Measurements from ENCODE around the gene ASAP2.

The ASAP2 gene

GRCh38 chr2:9184361-9184760, 22.3 kb upstream of the ASAP2 start:
- no peak for DNase-seq (ENCODE audit: low read depth)

DNA sequence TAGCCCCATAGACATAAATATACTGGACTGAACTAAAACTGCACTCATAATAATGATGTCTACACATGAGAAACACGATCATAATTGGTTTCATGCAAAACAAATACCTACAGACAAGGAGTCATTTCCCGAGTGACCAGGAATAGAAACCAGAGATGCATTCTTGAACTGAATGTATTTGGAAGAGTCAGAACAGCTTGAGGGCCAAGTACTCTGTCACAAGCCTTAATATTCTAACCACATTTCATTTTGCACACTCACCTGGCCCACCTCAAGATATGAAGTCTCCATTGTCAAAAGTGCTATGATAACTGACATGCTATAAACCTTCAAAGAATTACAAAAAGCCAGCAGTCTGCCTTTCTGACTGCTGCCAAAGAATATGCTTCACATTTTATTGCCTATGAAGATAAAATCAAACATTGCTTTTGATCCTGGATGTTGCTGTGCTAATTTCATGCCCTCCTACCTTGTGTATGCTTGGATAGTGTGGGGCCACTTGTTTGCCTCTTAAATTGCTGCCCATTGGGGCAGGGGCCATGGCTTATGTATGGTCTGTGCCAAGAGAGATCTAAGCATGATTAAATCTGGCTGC, 18.9 kb upstream of the ASAP2 start:
- no peak for DNase-seq (ENCODE audit: low read depth)

DNA sequence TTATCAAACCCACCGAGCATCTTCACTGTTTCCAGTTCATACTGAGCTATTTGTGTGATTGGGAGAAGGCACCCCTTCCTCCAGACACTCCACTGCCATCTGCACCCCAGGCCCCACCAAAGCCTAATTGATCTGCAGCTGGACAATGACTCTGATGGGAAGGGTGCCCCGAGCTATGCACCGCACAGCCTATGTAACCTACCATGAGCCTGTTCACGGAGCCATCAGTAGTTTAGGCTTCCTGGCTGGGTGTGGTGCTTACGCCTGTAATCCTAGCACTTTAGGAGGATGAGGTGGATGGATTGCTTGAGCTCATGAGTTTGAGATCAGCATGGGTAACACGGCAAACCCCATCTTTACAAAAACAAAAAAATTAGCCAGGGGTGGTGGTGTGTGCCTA, 17.8 kb upstream of the ASAP2 start:
- DNase-seq (ENCODE audit: low read depth): no peak

- DNase-seq (ENCODE audit: low read depth): no peak
Observed at GRCh38 chr2:9189901-9190300, 16.7 kb upstream of the ASAP2 start.

DNA sequence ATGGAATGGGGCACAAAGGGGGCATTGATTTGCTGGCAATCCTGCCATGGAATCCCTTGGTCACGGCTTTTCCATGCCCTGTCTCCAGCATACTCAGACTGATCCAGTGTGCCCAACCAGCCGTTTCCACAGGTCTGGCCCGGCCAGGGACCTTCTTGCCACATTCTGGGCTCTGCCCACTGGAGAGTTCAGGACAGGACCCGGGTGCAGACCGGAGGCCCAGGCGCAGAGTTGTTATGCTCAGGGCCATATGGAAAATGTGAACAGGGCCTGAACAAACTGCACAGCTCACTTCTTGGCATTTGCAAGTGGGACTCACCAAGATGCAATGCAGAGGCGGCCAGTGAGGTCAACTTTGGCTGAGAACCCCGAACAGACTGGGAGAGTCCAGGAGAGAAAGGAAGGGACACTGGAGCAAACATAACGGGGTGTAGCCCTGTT, 15.6 kb upstream of the ASAP2 start:
- peak; percentile 81 for DNase-seq (ENCODE audit: low read depth)

DNA sequence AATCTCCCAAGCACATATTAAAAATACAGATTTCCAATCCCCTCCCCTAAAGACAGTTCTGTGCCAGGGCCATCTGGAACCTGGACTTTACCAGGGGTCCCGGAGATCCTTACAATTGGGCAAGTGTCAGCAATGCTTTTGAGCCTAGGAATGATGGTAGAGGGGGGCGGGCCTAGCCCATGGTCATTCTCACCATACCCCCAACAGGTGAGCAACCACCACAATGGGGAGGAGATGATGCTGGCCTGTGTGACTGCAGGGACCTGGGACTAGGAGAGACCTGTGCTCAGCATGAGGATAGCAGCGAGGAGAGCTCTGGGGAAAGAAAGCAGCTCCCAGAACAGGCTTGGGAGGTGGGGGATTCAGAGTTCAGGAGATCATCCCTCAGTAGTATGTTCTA, 13.9 kb upstream of the ASAP2 start:
- DNase-seq (ENCODE audit: low read depth): no peak

DNA sequence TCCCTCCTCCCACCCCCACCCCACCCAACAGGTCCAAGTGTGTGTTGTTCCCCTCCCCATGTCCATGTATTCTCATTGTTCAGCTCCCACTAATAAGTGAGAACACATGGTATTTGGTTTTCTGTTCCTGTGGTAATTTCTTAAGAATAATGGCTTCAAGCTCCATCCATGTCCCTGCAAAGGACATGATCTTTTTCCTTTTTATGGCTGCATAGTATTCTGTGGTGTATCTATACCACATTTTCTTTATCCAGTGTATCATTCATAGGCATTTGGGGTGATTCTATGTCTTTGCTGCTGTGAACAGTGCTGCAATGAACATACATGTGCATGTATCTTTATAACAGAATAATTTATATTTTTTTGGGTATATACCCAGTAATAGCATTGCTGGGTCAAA, 12.3 kb upstream of the ASAP2 start:
- DNase-seq (ENCODE audit: low read depth): no peak

- no peak for DNase-seq (ENCODE audit: low read depth)
Observed at GRCh38 chr2:9196637-9197036, 10.0 kb upstream of the ASAP2 start.

GRCh38 chr2:9197916-9198315, 8.7 kb upstream of the ASAP2 start:
- no peak for DNase-seq (ENCODE audit: low read depth)

DNA sequence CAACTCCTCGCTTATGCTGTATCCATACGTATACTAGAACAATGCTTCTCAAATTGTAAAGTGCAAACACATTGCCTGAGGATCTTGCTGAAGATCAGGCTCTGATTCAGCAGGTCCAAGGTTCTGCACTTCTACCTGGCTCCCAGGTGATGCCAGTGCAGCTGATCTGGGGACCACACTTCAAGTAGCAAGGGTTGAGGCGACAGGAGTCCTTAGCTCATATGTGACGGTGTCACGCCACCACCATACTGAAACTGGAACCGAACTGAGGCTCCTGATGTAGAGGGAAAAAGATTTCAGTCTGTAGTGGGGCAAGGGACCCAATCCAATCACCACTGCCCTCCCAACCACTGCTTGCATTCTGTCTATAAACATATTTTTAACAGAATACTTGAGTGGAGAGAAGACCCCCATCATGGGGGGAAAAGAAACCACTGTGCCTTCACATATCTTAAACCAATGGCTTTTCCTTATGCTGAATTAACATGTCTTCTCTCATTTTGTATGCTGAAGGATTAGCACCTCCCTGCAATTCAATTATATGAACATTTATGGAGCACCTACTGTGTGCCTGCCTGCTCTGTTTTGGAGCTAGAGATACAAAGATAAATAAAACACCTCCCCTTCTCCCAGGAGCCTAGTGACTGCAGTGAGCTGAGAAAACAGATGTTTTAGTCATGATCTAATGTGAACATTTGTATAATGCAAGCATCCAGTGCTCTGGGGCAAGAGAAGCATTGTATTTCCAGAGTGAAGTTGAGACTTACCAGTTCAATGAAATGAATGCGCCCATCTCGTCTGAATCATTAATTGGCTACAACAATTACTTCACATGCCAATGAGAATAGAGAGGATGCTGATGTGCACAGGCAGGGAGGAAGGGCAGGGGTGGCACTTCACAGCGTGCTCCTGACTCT, 6.6 kb upstream of the ASAP2 start:
- DNase-seq (ENCODE audit: low read depth): no peak

GRCh38 chr2:9200633-9201015, 6.0 kb upstream of the ASAP2 start:
- no peak for DNase-seq (ENCODE audit: low read depth)

DNA sequence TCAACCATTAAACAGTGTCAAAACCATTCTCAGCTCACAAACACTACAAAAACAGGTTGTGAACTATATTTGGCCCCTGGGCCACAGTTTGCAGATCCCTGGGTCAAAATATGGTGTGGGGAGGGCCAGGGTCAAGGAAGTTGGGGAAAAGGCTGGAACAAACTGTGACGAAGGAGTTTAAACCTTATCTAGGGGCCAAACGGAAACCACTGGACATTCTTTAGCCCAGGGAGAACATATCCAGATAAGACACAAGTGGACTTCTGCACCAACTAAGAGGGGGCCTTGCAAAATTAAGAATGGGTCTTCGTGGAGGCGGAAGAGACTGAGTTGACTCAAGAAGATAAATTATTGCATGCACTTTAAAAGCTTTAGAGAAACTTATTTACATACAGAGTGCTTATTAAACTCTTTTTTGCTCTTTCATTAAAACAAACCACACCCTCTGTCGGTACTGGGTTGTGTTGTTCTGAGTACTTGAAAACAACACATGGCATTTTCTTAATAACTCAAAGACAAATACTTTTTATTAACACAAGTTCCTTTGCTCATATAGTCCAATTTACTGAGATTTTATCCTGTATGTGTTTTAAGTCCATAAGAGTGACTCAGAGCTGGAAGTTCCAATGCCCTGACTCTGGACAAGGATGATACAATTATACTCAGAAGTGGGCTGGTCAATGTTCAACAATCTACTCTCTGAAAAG, 5.3 kb upstream of the ASAP2 start:
- no peak for DNase-seq (ENCODE audit: low read depth)

GRCh38 chr2:9203006-9203405, 3.6 kb upstream of the ASAP2 start:
- DNase-seq (ENCODE audit: low read depth): no peak

GRCh38 chr2:9203876-9204275, 2.7 kb upstream of the ASAP2 start:
- no peak for DNase-seq (ENCODE audit: low read depth)

GRCh38 chr2:9204939-9205338, 1.7 kb upstream of the ASAP2 start:
- no peak for DNase-seq (ENCODE audit: low read depth)

GRCh38 chr2:9205486-9205885, 1.1 kb upstream of the ASAP2 start:
- DNase-seq (ENCODE audit: low read depth): no peak

DNA sequence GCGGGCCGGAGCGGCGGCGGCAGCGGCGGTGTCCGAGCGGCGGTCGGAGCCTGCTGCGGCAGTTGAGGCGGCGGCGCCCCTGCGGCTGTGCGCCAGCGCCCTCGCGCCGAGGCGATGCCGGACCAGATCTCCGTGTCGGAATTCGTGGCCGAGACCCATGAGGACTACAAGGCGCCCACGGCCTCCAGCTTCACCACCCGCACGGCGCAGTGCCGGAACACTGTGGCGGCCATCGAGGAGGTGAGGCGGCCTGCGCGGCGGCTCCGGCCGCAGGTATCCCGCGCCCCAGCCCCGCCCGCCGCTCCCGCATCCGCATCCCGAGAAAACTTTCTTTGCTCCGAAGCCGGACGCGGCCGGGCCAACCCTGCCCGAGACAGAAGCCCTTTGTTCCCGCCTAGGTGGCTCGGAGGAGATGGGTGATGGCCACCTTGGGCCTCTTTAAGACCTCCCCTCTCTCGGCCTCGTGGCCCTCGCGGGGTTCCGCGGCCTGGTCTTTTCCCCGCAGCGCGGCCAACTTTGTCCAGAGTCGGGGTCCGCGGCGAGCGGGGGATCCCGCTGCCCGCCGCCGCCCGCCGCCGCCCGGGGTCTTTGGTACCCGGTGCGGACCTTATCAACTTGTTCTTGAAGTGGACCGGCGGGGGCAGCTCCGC, 504 bp downstream of the ASAP2 start:
- DNase-seq (ENCODE audit: low read depth): no peak

DNA sequence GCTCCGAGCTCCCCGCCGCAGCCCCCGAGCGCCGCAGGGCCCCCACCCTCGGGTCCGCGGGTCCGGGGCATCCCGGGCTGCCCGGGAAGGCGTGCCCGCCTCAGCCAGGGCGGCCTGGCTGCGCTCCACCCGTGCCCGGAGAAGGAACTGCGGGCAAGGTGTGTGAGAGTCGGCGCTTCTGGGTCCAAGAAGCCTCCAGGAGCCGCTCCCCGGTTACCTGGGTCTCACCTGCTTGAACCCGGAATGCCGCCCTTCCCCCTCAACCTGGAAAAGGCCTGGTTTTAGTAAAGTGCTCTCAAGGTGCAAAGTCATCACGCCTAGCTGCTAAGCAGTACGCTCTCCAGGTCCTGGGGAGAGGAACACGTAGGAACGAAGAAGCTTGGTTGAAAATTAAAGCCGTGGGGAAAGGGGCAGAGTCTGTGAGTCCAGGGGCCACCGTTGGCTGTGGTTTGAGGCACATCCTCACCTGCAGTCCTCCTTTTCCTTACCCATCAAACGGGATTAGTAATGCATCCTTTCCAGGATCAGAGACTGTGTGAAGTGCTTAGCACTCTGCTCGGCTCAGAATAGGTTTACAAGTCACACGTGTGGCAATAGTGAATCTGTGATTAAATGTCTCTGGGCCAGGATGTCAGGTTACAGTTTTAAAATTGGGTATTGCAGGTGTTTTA, 1.2 kb downstream of the ASAP2 start:
- no peak for DNase-seq (ENCODE audit: low read depth)

DNA sequence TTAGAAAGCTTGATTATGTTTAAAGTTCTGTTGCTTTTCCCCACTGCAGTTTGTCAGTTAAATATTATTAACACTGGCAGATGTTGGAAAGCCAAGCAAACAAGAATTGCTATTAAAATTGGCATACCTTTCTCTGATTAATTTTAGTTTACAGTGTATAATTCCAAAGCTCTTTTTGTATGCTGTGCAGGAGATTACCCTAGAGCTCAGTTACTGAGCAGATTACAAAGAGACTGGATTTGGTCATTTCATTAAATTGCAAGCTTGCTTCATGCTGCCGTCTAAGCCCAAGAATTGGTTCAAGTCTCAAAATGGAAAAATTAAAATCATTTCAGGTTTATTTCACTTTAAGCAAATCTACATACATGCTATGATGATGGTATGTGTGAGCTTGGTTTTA, 2.3 kb downstream of the ASAP2 start:
- no peak for DNase-seq (ENCODE audit: low read depth)

DNA sequence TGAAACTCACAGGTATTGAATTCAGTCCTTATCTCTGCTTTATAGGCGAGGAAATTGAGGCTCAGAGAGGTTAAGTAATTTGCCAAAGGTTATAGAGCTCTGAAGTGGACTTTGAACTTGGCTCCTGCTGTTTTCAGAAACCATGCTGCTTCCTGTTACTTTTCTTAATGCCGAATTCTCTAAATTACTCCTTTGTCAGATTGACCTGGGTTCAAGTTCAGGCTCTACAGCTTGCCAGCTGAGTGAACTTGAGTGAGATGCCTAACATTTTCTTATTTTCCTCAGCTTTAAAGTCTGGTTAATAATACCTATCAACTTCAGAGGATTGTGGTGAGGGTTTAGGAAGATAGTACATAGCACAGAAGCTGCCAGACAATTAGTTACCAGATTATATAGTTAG, 3.4 kb downstream of the ASAP2 start:
- no peak for DNase-seq (ENCODE audit: low read depth)

- no peak for DNase-seq (ENCODE audit: low read depth)
Observed at GRCh38 chr2:9211496-9211895, 4.9 kb downstream of the ASAP2 start.

DNA sequence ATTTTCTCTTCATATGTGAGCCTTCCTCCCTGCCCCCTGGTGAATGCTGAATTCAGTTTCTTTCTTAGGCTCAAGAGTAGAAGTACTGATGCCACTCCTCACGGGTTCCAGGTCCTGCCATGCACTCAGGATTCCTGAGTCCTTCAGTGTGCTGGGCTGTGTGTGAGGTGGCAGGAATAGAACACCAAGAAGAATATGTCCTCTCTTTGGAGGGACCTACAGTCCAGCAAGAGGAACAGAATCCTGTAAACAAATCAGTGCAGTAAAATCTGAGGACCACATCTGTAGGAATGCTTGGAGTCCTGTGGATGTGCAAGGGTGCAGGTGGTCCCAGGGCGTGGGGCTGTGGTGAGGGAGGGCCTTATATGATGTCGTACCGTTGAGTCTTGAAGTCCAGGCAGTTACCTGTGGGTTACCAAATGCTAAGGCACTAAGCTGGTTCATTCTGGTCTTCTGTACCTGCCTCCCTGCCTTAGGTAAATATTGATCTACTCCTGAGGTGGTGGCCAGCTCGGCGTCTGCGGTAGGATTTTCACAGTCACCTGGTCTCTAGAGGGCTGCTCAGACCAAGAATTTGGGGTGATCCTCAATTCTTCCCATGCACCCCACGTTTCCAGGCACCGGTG, 5.5 kb downstream of the ASAP2 start:
- no peak for DNase-seq (ENCODE audit: low read depth)
